HUES48 (cell line): ENCODE measurements around the gene SAT1.
"Not testable (repeated sequence)": the region's sequence is repeated elsewhere in the genome, so short reads cannot be mapped to it uniquely, and the experiment has no call there.

ENCODE experiments used
- H3K27ac ChIP-seq: one replicate; pipeline ENCODE4 v1.7.0; 2013; ENCODE audit warnings: low read depth, low read length, inconsistent platforms
- H3K27me3 ChIP-seq: 2 replicates; pipeline ENCODE4 v1.6.1; 2013; ENCODE audit warnings: mild to moderate bottlenecking, low read length; ENCODE audit not compliant: control insufficient read depth, insufficient read depth
- H3K36me3 ChIP-seq: 2 replicates; pipeline ENCODE4 v1.6.1; 2013; ENCODE audit warnings: low read length; ENCODE audit not compliant: control insufficient read depth, insufficient read depth
- H3K4me1 ChIP-seq: 2 replicates; pipeline ENCODE4 v1.6.1; 2013; ENCODE audit warnings: mild to moderate bottlenecking, low read length; ENCODE audit not compliant: control insufficient read depth, insufficient read depth
- H3K4me3 ChIP-seq: 2 replicates; pipeline ENCODE4 v1.5.1; 2013; ENCODE audit warnings: mild to moderate bottlenecking, low read depth, low read length
- H3K9ac ChIP-seq: 2 replicates; pipeline ENCODE4 v1.6.1; 2013; ENCODE audit warnings: mild to moderate bottlenecking, low read depth, low read length, moderate library complexity
- H3K9me3 ChIP-seq: 2 replicates; pipeline ENCODE4 v1.6.1; 2013; ENCODE audit warnings: low read length; ENCODE audit not compliant: control insufficient read depth, insufficient read depth

Gene SAT1

GRCh38 chrX:23782863-23783588 lies at the start of gene SAT1:
Gene SAT1 (plus strand): TSS chrX:23783173. CDS start chrX:23783352, 179 bp downstream.
- Histone ChIP-seq H3K9ac (peak within 1 kb of the TSS; percentile 49; the same call in 1 of the 2 replicates), H3K36me3 (peaks cover 18% of the 10 kb centered on the region), H3K27me3 (no peaks in the 10 kb centered on the region), H3K9me3 (no peaks in the 10 kb centered on the region), H3K4me1 (peaks cover 15% of the 10 kb centered on the region), H3K27ac (peak within 1 kb of the TSS; percentile 53), H3K4me3 (peak within 1 kb of the TSS; percentile 79)

DNA sequence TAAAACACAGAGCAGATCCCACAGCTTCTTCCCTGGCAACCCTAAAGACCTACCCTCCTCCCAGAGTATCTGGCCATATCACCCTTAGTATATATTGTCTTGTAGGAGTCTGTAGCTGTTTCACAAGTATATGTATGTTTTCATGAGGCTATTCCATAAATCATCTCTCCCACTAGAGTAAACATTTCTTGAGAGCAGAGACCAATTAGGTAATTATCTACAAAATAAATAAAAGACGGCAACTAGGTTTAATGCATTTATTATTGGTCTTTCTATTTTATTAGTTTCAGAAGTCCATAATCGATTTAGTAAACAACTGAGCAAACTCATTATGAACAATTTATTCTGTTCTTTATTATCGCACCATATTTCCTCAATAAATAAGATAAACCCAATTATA lies 46.9 kb upstream of the SAT1 start:
- Histone ChIP-seq H3K36me3 (peaks cover 22% of the 10 kb centered on the region), H3K4me1 (peaks cover 10% of the 10 kb centered on the region), H3K27me3 (no peaks in the 10 kb centered on the region), H3K9me3 (no peaks in the 10 kb centered on the region), H3K4me3 (no peak overlapping the region), H3K9ac (no peak overlapping the region), H3K27ac (no peak overlapping the region)

GRCh38 chrX:23737413-23737812 lies 45.6 kb upstream of the SAT1 start:
- Histone ChIP-seq H3K9me3 (no peaks in the 10 kb centered on the region), H3K4me3 (no peak overlapping the region), H3K36me3 (peaks cover 12% of the 10 kb centered on the region), H3K27me3 (no peaks in the 10 kb centered on the region), H3K27ac (no peak overlapping the region), H3K4me1 (peaks cover 10% of the 10 kb centered on the region), H3K9ac (no peak overlapping the region)

- H3K4me1 ChIP-seq: no peaks in the 10 kb centered on the region; the same call in 1 of the 2 replicates
- no peaks in the 10 kb centered on the region for H3K9me3 ChIP-seq
- H3K9ac ChIP-seq: peak overlapping the region; percentile 85
- H3K36me3 ChIP-seq: no peaks in the 10 kb centered on the region
- peak overlapping the region; percentile 79 for H3K27ac ChIP-seq
- H3K4me3 ChIP-seq: peak overlapping the region; percentile 85
- H3K27me3 ChIP-seq: no peaks in the 10 kb centered on the region
Measured at GRCh38 chrX:23742174-23742696, 40.7 kb upstream of the SAT1 start.

DNA sequence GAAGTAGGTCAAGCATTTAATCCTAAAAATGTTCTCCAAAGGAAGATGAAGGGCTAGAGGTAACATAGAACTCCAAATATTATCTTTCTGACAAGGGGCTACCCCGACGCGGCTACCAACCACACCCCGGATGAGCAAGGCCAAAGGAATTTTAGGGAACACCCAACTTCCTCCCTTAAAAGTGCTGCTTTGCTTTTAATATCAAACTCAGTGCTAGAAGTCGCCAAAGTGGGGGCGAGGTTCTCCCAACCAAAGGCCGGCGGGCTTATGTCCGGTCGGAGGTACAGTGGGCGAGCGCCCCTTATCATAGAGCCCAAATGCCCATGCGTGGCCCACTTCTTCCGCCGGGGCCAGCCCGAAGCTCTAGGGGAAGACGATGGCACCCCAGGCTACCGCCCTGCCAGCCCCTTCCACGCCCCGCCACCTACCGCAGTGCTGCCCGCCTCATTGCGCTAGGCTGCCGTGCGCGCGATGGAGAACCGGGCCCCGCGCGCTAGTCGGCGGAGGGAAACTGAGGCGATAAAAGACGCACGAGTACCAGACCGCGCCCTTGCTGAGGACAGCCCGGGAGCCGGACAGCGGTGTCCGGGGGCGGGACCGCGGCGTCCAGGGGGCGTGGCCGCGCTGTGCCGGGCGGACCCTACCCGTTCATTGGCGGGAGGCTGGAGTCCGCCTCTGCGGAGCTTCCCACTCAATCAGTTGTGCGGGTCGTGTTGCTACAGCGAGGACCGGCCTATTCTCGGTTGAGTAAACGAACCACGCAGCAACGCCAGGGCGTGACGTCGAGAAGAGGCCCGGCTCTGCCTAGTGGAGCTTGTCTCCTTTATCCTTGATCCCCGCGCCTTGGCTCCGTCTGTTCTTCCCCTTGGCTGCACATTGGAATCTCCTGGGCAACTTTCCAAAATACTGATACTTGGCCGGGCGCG lies 40.0 kb upstream of the SAT1 start, which contains the start of gene ACOT9:
TSS of gene ACOT9 (minus strand) at position 580 of the 926 bp plus-strand sequence. CDS start at position 448, 132 bp downstream.
- Histone ChIP-seq H3K27ac (peak within 1 kb of the TSS; percentile 79), H3K4me3 (peak within 1 kb of the TSS; percentile 85), H3K9ac (peak within 1 kb of the TSS; percentile 85)

GRCh38 chrX:23743623-23743971 lies 39.4 kb upstream of the SAT1 start:
- not testable (repeated sequence) for H3K9me3 ChIP-seq, H3K27me3 ChIP-seq, H3K4me1 ChIP-seq, H3K9ac ChIP-seq, H3K36me3 ChIP-seq
- Histone ChIP-seq H3K4me3 (peak overlapping the region; percentile 85), H3K27ac (peak overlapping the region; percentile 39)

More for the DNA sequence above, 40.0 kb upstream of the SAT1 start, which contains the start of gene ACOT9:
- Histone ChIP-seq H3K27me3 (no peaks in the 10 kb centered on the region), H3K36me3 (no peaks in the 10 kb centered on the region), H3K4me1 (no peaks in the 10 kb centered on the region; the same call in 1 of the 2 replicates), H3K9me3 (no peaks in the 10 kb centered on the region)

DNA sequence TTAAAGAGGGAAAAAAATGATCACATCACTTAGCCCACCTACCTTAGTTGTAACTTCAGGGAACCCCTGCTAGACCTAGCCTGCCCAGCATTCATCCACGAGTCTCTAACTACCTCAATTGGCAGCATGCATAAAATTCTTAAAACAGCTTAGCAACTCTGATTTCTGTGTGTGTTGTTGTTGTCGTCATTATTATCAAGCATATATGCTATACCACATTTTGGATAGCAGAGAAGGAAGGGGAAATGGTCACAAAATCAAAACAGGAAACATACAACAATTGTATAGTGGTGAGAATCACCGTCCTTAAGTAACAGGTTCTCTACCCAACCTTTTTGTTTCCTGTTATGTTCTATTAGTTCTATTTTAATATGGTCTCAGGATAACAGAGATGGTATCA lies 37.2 kb upstream of the SAT1 start:
- H3K36me3 ChIP-seq: no peaks in the 10 kb centered on the region
- H3K27me3 ChIP-seq: no peaks in the 10 kb centered on the region
- H3K9ac ChIP-seq: no peak overlapping the region
- no peak overlapping the region for H3K27ac ChIP-seq
- H3K9me3 ChIP-seq: no peaks in the 10 kb centered on the region
- H3K4me1 ChIP-seq: no peaks in the 10 kb centered on the region; the same call in 1 of the 2 replicates
- no peak overlapping the region for H3K4me3 ChIP-seq

DNA sequence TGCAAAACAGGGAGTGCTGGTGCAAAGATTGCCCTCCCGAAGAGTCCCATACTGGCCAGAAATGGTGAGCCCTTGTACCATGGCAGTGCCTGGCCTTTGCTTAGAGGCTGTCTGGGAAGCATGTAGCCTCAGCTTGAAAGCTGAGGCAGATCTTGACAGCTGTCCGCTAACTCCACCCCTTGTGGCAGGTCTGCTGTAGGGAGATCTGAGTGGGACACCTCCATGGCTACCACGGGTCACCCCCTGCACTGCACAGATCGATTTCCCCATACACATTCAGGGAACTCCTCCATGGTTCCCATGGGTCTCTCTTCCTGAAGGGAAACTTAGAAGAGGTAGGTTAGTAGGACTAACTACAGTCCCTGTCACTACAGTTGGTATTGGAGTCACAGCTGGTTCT lies 33.8 kb upstream of the SAT1 start:
- no peaks in the 10 kb centered on the region for H3K36me3 ChIP-seq
- no peaks in the 10 kb centered on the region for H3K27me3 ChIP-seq
- no peak overlapping the region for H3K9ac ChIP-seq
- H3K9me3 ChIP-seq: no peaks in the 10 kb centered on the region
- H3K4me3 ChIP-seq: no peak overlapping the region
- no peaks in the 10 kb centered on the region for H3K4me1 ChIP-seq
- H3K27ac ChIP-seq: no peak overlapping the region

GRCh38 chrX:23749576-23749975 lies 33.4 kb upstream of the SAT1 start:
- H3K4me3 ChIP-seq: no peak overlapping the region
- no peaks in the 10 kb centered on the region for H3K4me1 ChIP-seq
- no peak overlapping the region for H3K27ac ChIP-seq
- H3K9me3 ChIP-seq: no peaks in the 10 kb centered on the region
- no peaks in the 10 kb centered on the region for H3K27me3 ChIP-seq
- H3K36me3 ChIP-seq: no peaks in the 10 kb centered on the region
- no peak overlapping the region for H3K9ac ChIP-seq

DNA sequence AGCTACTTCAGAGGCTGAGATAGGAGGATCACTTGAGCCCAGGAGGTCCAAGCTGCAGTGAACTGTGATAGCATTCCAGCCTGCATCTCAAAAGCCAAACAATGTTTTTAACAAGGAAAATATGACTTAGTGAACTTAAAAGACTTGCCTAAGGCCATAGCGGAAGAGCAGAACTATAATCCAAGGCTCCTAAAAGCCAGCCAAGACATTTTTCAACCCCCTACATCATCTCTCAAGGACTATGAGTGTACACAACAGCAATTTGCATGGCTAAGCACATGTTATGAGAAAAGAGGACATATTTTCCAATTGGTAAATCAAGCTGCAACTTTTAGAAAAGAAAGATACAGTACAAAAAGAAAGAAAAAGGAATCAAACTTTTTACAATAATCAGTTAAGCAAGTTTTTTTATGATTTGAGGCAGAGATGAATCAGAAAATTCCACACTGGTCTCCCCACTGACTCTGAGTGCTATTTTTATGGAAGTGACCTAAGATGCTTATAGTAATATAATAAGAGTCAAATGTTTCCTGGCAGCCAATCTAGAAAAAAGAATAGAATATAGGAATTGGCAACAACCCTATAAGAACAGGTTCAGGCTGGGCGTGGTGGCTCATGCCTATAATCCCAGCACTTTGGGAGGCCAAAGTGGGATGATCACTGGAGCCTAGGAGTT lies 30.1 kb upstream of the SAT1 start:
- H3K4me1 ChIP-seq: no peaks in the 10 kb centered on the region
- H3K9me3 ChIP-seq: no peaks in the 10 kb centered on the region
- H3K27ac ChIP-seq: no peak overlapping the region
- H3K36me3 ChIP-seq: no peaks in the 10 kb centered on the region
- no peaks in the 10 kb centered on the region; the same call in 1 of the 2 replicates for H3K27me3 ChIP-seq
- H3K9ac ChIP-seq: no peak overlapping the region
- H3K4me3 ChIP-seq: no peak overlapping the region
